HEK293 (cell line): ENCODE data around the gene CLN6.

Source experiments
- YY1 ChIP-seq: fragments of 450-650 bp; formaldehyde crosslinking; IDR thresholded peaks from 2 replicates; pipeline ENCODE4 v1.5.1; 2018; ENCODE audit warnings: missing biosample characterization, missing genetic modification characterization
- ZBTB8A ChIP-seq: fragments of 450-650 bp; formaldehyde crosslinking; IDR thresholded peaks from 2 replicates; pipeline ENCODE4 v1.5.1; 2016; ENCODE audit warnings: missing biosample characterization, missing genetic modification characterization
- ZNF19 ChIP-seq: fragments of 450-650 bp; formaldehyde crosslinking; IDR thresholded peaks from 2 replicates; pipeline ENCODE4; 2016; ENCODE audit warnings: missing biosample characterization, missing genetic modification characterization, low read depth
- ZNF76 ChIP-seq: fragments of 450-650 bp; formaldehyde crosslinking; IDR thresholded peaks from 2 replicates; pipeline ENCODE4; 2016; ENCODE audit warnings: low read depth, missing biosample characterization, missing genetic modification characterization, borderline replicate concordance
- TF ChIP-seq, protein P1 (sequence below): fragments of 450-650 bp; formaldehyde crosslinking; conservative IDR thresholded peaks from 2 replicates; pipeline ENCODE4 v1.5.1; 2016; ENCODE audit warnings: low read depth, missing biosample characterization, missing genetic modification characterization

DNA sequence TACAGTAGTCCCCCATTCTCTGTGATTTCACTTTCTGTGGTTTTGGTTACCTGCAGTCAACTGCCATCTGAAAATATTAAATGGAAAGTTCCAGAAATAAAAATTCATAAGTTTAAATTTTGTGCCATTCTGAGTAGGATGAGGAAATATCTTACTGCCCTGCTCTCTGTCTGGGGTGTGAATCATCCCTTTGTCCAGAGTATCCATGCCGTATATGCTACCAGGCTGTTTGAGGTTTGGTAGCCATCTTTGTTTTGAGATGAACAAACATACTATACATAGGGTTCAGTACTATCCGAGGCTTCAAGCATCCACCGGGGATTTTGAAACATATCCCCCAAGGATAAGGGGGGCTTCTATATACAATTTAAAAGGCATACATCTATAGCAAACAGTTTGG lies 31.7 kb upstream of the CLN6 start:
- TF ChIP-seq ZNF76 (tag by site-specific recombination) (no peak), YY1 (tag by site-specific recombination) (no peak), ZNF19 (tag by site-specific recombination) (no peak), ZBTB8A (no peak)
- TF ChIP-seq, protein P1, sequence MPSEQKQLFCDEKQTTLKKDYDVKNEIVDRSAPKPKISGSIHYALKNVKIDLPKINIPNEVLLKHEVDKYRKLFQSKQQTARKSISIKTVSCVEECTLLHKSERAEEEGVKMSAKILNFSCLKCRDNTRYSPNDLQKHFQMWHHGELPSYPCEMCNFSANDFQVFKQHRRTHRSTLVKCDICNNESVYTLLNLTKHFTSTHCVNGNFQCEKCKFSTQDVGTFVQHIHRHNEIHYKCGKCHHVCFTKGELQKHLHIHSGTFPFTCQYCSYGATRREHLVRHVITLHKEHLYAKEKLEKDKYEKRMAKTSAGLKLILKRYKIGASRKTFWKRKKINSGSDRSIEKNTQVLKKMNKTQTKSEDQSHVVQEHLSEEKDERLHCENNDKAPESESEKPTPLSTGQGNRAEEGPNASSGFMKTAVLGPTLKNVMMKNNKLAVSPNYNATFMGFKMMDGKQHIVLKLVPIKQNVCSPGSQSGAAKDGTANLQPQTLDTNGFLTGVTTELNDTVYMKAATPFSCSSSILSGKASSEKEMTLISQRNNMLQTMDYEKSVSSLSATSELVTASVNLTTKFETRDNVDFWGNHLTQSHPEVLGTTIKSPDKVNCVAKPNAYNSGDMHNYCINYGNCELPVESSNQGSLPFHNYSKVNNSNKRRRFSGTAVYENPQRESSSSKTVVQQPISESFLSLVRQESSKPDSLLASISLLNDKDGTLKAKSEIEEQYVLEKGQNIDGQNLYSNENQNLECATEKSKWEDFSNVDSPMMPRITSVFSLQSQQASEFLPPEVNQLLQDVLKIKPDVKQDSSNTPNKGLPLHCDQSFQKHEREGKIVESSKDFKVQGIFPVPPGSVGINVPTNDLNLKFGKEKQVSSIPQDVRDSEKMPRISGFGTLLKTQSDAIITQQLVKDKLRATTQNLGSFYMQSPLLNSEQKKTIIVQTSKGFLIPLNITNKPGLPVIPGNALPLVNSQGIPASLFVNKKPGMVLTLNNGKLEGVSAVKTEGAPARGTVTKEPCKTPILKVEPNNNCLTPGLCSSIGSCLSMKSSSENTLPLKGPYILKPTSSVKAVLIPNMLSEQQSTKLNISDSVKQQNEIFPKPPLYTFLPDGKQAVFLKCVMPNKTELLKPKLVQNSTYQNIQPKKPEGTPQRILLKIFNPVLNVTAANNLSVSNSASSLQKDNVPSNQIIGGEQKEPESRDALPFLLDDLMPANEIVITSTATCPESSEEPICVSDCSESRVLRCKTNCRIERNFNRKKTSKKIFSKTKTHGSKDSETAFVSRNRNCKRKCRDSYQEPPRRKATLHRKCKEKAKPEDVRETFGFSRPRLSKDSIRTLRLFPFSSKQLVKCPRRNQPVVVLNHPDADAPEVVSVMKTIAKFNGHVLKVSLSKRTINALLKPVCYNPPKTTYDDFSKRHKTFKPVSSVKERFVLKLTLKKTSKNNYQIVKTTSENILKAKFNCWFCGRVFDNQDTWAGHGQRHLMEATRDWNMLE (tag by site-specific recombination), result no peak
